Measurements from ENCODE around the gene ORM1. TPM values are rescaled to one million over a fixed set of nuclear protein-coding genes. Genes with fewer than 3 reads are reported as not detected.
A peak's percentile ranks its signal among the peaks of the same experiment; 100 is the strongest.
"Not testable (repeated sequence)": the region's sequence is repeated elsewhere in the genome, so short reads cannot be mapped to it uniquely, and the experiment has no call there.

ORM1 gene
- total RNA-seq, 3 donors from 2014 or later = 2.8 TPM; not detected in 2

DNA sequence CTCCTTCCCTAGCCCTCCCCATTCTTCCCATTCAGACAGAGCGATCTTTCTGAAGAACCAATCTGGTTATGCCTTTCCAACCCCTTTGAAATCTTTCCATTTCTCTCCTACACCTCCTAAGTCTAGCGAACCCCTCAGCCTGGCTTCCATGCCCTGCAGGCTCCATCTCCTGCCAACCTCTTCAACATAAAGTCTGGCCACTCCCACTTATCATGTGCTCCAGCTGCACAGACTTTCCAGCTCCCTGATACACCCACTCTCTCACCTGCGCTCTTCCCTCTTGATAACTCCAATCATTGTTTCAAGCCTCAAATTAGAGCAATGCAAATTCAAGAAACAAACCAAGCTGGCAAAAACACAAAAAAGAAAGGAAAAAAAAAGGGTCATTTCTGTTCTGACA, 3.8 kb upstream of the ORM1 start:
- no peaks in the 10 kb centered on the region for H3K9me3 ChIP-seq
- ATAC-seq (no peak), DNase-seq (peak in 1 of 3 donors; percentile 1)
- no peak overlapping the region for H3K4me3 ChIP-seq
- no peaks in the 10 kb centered on the region for H3K36me3 ChIP-seq (ENCODE audit: low read depth)
- TF ChIP-seq, protein P1, sequence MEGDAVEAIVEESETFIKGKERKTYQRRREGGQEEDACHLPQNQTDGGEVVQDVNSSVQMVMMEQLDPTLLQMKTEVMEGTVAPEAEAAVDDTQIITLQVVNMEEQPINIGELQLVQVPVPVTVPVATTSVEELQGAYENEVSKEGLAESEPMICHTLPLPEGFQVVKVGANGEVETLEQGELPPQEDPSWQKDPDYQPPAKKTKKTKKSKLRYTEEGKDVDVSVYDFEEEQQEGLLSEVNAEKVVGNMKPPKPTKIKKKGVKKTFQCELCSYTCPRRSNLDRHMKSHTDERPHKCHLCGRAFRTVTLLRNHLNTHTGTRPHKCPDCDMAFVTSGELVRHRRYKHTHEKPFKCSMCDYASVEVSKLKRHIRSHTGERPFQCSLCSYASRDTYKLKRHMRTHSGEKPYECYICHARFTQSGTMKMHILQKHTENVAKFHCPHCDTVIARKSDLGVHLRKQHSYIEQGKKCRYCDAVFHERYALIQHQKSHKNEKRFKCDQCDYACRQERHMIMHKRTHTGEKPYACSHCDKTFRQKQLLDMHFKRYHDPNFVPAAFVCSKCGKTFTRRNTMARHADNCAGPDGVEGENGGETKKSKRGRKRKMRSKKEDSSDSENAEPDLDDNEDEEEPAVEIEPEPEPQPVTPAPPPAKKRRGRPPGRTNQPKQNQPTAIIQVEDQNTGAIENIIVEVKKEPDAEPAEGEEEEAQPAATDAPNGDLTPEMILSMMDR (IDR thresholded peaks at IDR 0.05) = no peak
- H3K4me1 ChIP-seq (ENCODE audit: low read depth) = no peaks in the 10 kb centered on the region
- intact Hi-C loops (cut with DNase I, micrococcal nuclease) = no loop called here

DNA sequence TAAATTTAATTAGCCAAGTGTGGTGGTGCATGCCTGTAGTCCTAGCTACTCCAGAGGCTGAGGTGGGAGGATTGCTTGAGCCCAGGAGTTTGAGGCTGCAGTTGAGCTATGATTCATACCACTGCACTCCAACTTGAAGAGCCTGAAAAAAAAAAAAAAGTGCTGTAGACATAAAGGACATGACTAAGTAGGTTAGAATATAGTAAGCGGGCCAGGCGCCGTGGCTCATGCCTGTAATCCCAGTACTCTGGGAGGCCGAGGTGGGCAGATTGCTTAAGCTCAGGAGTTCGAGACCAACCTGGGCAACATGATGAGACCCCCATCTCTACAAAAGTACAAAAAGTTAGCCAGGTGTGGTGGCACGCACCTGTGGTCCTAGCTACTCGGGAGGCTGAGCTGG, 2.2 kb upstream of the ORM1 start:
- intact Hi-C loops (cut with DNase I, micrococcal nuclease); H3K9me3 ChIP-seq; H3K36me3 ChIP-seq (ENCODE audit: low read depth); ATAC-seq; H3K4me1 ChIP-seq (ENCODE audit: low read depth); H3K4me3 ChIP-seq: not testable (repeated sequence)
- DNase-seq = peak in 1 of 3 donors; percentile 13

DNA sequence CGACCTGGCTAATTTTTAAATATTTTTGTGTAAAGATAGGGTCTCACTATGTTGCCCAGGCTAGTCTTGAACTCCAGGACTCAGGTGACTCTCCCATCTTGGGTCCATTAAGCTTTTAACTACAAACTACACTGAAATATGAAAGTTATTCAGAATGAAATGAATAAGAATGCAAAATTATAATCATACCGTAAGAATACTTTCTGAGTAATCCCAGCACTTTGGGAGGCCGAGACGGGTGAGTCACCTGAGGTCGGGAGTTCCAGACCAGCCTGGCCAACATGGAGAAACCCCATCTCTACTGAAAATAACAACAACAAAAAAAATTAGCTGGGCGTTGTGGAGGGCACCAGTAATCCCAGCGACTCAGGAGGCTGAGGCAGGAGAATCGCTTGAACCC, 1.1 kb upstream of the ORM1 start:
- no peak overlapping the region for H3K4me3 ChIP-seq
- DNase-seq = peak in 1 of 3 donors; percentile 4
- H3K9me3 ChIP-seq = no peaks in the 10 kb centered on the region
- ATAC-seq = no peak
- intact Hi-C loops (cut with DNase I, micrococcal nuclease) = no loop called here
- TF ChIP-seq, protein P1 (IDR thresholded peaks at IDR 0.05) = no peak
- no peaks in the 10 kb centered on the region for H3K4me1 ChIP-seq (ENCODE audit: low read depth)
- no peaks in the 10 kb centered on the region for H3K36me3 ChIP-seq (ENCODE audit: low read depth)

DNA sequence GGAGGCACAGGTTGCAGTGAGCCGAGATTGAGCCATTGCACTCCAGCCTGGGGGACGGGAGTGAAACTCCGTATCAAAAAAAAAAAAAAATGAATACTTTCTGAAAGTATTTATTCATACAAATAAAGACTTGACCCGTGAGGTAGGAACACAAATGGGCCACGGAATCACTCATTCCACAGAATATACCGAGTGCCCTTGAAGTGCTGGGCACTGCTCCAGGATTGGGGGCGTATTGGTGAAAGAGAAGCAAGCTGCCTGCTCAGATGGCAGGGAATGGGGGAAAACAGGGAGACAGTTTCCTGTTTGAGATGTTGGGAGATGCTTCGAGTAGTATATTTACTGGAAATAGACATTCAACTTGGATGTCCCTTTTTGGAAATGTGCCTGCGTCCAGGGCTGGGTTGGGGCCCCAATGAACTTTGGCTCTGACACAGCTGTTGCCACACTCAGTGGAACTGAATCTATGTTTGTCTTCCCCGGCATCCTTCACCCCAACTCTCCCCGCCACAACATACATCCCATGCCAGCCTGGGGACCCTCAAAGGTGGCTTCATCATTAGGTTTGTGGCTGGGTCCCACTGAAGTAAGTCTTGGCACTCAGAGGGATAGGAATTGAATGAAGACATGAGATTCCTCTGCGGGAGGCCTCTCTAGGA, 609 bp upstream of the ORM1 start:
- intact Hi-C loops (cut with DNase I, micrococcal nuclease); H3K4me3 ChIP-seq; H3K4me1 ChIP-seq (ENCODE audit: low read depth); ATAC-seq; H3K9me3 ChIP-seq; DNase-seq; H3K36me3 ChIP-seq (ENCODE audit: low read depth): not testable (repeated sequence)

DNA sequence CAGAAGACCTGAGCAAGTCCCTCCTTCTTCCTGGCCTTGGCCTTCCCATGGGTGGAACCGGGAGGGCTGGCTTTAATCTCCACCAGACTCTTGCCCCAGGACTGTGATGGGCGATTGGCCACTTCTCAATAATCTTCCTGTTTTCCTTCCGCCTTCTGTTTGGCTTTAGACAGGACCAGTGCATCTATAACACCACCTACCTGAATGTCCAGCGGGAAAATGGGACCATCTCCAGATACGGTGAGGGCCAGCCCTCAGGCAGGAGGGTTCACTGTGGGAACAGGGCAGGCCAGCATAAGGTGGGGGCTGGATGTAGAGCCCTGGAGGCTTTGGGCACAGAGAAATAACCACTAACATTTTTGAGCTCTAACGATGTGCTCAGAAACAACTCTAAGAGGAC, 951 bp downstream of the ORM1 start:
- H3K4me3 ChIP-seq; ATAC-seq; H3K9me3 ChIP-seq; H3K36me3 ChIP-seq (ENCODE audit: low read depth); H3K4me1 ChIP-seq (ENCODE audit: low read depth); DNase-seq; intact Hi-C loops (cut with DNase I, micrococcal nuclease): not testable (repeated sequence)

DNA sequence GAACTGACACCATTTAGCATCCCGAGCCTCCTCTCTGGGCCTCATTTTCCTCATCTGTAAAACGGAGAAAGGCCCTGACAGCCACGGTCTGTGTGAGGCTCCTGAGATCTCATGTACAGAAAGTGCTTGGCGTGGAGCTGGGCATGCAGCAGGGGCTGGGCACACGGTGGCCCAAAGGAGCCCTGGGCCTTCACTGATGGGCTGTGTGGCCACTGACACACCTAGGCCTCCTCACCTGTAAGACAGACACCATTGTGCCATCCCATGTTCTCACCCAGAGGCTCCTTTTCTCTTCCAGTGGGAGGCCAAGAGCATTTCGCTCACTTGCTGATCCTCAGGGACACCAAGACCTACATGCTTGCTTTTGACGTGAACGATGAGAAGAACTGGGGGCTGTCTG, 1.6 kb downstream of the ORM1 start:
- intact Hi-C loops (cut with DNase I, micrococcal nuclease) = no loop called here
- Histone ChIP-seq H3K4me3 (no peak overlapping the region), H3K9me3 (no peaks in the 10 kb centered on the region), H3K4me1 (ENCODE audit: low read depth) (no peaks in the 10 kb centered on the region), H3K36me3 (ENCODE audit: low read depth) (no peaks in the 10 kb centered on the region)
- DNase-seq = peak in 1 of 3 donors; percentile 14
- ATAC-seq = no peak
- TF ChIP-seq, protein P1 (IDR thresholded peaks at IDR 0.05) = no peak

DNA sequence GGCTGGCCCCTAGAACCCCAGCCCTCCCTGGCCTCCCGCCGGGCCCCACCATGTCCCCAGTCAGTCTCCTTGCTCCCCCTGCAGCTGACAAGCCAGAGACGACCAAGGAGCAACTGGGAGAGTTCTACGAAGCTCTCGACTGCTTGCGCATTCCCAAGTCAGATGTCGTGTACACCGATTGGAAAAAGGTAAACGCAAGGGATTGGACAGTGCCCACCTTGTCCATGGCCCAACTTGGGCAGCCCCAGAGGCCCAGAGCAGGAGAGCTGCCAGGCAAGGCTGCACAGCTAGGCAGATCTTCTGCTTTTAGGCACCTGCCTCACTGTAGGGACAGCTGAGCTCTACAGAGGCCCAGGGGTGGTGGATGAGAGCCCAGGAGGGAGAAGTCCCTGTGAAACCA, 2.1 kb downstream of the ORM1 start:
- peak; percentile 10 for ATAC-seq
- H3K4me3 ChIP-seq; H3K36me3 ChIP-seq (ENCODE audit: low read depth); H3K9me3 ChIP-seq; H3K4me1 ChIP-seq (ENCODE audit: low read depth); intact Hi-C loops (cut with DNase I, micrococcal nuclease): not testable (repeated sequence)
- DNase-seq = peak in 1 of 3 donors; percentile 8

DNA sequence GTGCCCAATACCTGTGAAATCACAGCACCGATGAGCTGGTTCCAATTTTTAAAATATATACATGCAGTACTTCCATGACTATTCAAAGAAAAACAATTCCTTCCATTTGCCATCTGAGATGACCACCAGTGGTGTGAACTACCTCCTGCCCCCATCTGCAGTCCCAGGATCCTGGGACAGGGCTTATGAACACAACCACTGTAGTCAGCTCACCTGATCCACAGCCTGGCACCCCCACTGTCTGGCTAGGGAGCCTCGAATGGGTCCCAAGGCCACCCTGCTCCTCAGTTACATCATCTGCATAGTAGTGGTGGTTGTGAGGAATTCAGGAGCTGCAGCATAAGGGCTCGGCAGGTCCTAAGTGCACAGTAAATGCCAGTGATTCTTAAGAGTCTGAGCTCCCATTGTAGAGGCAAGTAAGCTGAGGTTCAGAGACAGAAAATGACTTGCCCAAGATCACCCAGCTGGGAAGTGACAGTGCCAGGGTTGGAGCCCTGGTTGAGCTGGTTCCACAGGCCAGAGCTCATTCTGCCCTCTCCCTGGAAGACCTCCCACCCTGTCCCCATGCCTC, 2.9 kb downstream of the ORM1 start:
- H3K4me3 ChIP-seq; H3K9me3 ChIP-seq; ATAC-seq; H3K36me3 ChIP-seq (ENCODE audit: low read depth); H3K4me1 ChIP-seq (ENCODE audit: low read depth); intact Hi-C loops (cut with DNase I, micrococcal nuclease): not testable (repeated sequence)
- peak in 2 of 3 donors; percentile 10 to 11 for DNase-seq

All from mucosa of descending colon (tissue), 3 donors.